Neural cell (in vitro differentiated cells): ENCODE measurements around the gene CFAP61.

ENCODE experiments used
- CTCF ChIP-seq: fragments of 450-650 bp; IDR thresholded peaks from 2 replicates; pipeline ENCODE4 v1.5.1; 2014; ENCODE audit warnings: antibody characterized with exemption, mild to moderate bottlenecking, moderate library complexity; ENCODE audit not compliant: poor library complexity, severe bottlenecking
- EP300 ChIP-seq: fragments of 450-650 bp; conservative IDR thresholded peaks from 2 replicates; pipeline ENCODE4 v1.6.1; 2014; ENCODE audit warnings: antibody characterized with exemption, mild to moderate bottlenecking, moderate library complexity; ENCODE audit not compliant: poor library complexity, severe bottlenecking
- EZH2 ChIP-seq: fragments of 200-600, 300-800 bp; shearing (Covaris generic), sonication (generic); IDR thresholded peaks from 2 replicates; pipeline ENCODE4 v1.6.1; 2014; ENCODE audit warnings: antibody characterized with exemption, low read length, borderline replicate concordance, mild to moderate bottlenecking; ENCODE audit not compliant: insufficient read depth, poor library complexity, severe bottlenecking
- RAD21 ChIP-seq: fragments of 450-650 bp; conservative IDR thresholded peaks from 2 replicates; pipeline ENCODE4 v1.6.1; 2014; ENCODE audit warnings: antibody characterized with exemption, mild to moderate bottlenecking, moderate library complexity
- SMC3 ChIP-seq: fragments of 450-650 bp; conservative IDR thresholded peaks from 2 replicates; pipeline ENCODE4 v1.6.1; 2014; ENCODE audit warnings: antibody characterized with exemption, mild to moderate bottlenecking, moderate library complexity; ENCODE audit not compliant: poor library complexity
- TF ChIP-seq, protein P1 (sequence below): IDR thresholded peaks from 2 replicates; pipeline ENCODE4 v1.6.1; 2012; ENCODE audit warnings: borderline replicate concordance

DNA sequence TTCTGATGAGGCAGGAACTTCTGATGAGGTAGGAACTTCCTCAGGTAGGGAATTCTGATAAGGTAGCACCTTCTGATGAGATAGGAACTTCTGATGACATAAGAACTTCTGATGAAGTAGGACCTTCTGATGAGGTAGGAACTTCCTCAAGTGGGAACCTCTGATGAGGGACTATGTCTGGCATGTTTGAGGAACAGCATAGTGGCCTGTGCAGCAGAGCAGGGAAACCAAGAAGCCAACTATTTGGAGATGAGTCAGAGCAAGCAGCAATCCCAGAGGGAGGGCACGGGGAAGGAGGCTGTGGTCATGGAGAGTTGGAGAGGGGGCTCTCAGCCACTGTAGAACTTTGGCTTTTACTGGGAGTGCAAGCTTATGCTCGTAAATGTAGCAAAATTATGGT is 132.4 kb downstream of the CFAP61 start:
- TF ChIP-seq CTCF (no peak), SMC3 (no peak), EP300 (no peak), EZH2 (no peak), RAD21 (no peak)
- TF ChIP-seq, protein P1, sequence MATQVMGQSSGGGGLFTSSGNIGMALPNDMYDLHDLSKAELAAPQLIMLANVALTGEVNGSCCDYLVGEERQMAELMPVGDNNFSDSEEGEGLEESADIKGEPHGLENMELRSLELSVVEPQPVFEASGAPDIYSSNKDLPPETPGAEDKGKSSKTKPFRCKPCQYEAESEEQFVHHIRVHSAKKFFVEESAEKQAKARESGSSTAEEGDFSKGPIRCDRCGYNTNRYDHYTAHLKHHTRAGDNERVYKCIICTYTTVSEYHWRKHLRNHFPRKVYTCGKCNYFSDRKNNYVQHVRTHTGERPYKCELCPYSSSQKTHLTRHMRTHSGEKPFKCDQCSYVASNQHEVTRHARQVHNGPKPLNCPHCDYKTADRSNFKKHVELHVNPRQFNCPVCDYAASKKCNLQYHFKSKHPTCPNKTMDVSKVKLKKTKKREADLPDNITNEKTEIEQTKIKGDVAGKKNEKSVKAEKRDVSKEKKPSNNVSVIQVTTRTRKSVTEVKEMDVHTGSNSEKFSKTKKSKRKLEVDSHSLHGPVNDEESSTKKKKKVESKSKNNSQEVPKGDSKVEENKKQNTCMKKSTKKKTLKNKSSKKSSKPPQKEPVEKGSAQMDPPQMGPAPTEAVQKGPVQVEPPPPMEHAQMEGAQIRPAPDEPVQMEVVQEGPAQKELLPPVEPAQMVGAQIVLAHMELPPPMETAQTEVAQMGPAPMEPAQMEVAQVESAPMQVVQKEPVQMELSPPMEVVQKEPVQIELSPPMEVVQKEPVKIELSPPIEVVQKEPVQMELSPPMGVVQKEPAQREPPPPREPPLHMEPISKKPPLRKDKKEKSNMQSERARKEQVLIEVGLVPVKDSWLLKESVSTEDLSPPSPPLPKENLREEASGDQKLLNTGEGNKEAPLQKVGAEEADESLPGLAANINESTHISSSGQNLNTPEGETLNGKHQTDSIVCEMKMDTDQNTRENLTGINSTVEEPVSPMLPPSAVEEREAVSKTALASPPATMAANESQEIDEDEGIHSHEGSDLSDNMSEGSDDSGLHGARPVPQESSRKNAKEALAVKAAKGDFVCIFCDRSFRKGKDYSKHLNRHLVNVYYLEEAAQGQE: no peak
